ENCODE measurements around the gene GPR25. TPM values are rescaled to one million over a fixed set of nuclear protein-coding genes. Genes with fewer than 3 reads are reported as not detected.
"Not testable (repeated sequence)": the region's sequence is repeated elsewhere in the genome, so short reads cannot be mapped to it uniquely, and the experiment has no call there.

GPR25 gene
- polyA plus RNA-seq, 1 experiment: not detected

DNA sequence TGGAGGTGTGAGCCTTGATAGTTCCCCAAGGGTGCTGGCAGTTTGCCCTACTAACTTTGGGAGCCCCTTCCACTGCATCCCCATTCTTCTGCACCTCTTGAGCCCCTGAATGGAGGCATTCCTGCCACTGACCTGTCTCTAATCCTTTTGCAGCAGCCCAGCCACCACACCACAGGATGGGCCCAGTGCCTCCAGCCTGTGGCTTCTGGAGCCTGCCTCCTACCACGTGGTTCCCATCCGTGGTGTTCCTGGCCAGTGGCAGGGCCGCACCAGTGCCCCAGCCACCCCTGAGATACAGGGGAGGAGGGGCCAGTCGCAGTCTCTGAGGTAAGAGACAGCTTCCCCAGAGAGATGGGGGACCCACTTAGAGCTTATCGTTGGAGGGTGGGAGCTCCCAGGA lies 36.3 kb downstream of the GPR25 start:
- TF ChIP-seq, protein P1, sequence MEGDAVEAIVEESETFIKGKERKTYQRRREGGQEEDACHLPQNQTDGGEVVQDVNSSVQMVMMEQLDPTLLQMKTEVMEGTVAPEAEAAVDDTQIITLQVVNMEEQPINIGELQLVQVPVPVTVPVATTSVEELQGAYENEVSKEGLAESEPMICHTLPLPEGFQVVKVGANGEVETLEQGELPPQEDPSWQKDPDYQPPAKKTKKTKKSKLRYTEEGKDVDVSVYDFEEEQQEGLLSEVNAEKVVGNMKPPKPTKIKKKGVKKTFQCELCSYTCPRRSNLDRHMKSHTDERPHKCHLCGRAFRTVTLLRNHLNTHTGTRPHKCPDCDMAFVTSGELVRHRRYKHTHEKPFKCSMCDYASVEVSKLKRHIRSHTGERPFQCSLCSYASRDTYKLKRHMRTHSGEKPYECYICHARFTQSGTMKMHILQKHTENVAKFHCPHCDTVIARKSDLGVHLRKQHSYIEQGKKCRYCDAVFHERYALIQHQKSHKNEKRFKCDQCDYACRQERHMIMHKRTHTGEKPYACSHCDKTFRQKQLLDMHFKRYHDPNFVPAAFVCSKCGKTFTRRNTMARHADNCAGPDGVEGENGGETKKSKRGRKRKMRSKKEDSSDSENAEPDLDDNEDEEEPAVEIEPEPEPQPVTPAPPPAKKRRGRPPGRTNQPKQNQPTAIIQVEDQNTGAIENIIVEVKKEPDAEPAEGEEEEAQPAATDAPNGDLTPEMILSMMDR (IDR thresholded peaks at IDR 0.05; ENCODE audit: low read depth, low read length): no peak

DNA sequence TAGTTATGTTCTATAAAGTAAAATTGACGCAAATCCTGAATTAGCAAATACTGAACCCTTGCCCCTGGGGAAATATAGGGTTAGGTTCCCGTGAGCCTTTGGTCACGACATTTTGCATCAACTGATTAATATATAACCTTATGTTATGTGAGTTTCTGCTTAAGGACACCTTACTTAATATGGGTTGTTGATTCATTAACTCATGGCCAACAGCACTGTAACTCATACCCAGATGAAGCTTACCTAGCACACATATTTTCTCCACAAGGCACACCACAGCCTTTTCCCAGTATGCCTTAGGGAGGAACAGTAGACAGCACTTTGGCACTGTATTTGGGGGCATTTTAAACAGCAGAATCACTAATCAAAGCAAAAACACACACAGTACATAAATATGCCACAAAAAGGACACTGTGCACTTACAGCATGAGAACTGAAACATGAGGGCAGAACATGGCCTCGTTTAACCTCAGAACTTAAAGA lies 37.0 kb downstream of the GPR25 start:
- Histone ChIP-seq H3K9me3 (ENCODE audit: control insufficient read depth, insufficient read depth, low read length) (no peaks in the 10 kb centered on the region), H3K4me3 (ENCODE audit: low read depth, low read length) (no peak overlapping the region), H3K27ac (ENCODE audit: low read depth, low read length) (no peak overlapping the region), H3K27me3 (ENCODE audit: control insufficient read depth, insufficient read depth, low read length) (peaks cover 17% of the 10 kb centered on the region)
- DNase-seq (ENCODE audit: low read depth, low spot score): no peak
- TF ChIP-seq, protein P1 (IDR thresholded peaks at IDR 0.05; ENCODE audit: low read depth, low read length): no peak
- ChIA-PET CTCF (no interaction called here), POLR2A (no interaction called here)

More for the DNA sequence above, 36.3 kb downstream of the GPR25 start:
- Histone ChIP-seq H3K9me3 (ENCODE audit: control insufficient read depth, insufficient read depth, low read length) (no peaks in the 10 kb centered on the region), H3K27me3 (ENCODE audit: control insufficient read depth, insufficient read depth, low read length) (peaks cover 19% of the 10 kb centered on the region), H3K4me3 (ENCODE audit: low read depth, low read length) (no peak overlapping the region), H3K27ac (ENCODE audit: low read depth, low read length) (no peak overlapping the region)
- DNase-seq (ENCODE audit: low read depth, low spot score): no peak
- ChIA-PET CTCF (no interaction called here), POLR2A (no interaction called here)

DNA sequence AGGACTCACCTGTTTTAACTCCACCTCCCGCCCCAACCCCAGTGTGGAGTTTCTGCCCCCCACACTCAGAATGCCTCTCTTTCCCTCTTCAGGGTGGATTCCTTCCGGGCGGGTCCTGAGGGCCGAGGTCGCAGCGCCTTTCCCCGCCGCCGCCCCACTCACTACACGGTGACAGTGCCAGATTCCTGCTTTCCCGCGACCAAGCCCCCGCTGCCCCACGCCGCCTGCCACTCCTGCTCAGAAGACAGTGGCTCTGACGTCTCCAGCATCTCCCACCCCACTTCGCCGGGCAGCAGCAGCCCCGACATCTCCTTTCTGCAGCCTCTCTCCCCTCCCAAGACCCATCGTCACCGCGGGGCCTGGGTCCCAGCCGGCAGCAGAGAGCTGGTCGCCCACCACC lies 38.6 kb downstream of the GPR25 start:
- DNase-seq (ENCODE audit: low read depth, low spot score): no peak
- CTCF ChIA-PET: no interaction called here
- peaks cover 21% of the 10 kb centered on the region for H3K27me3 ChIP-seq (ENCODE audit: control insufficient read depth, insufficient read depth, low read length)
- no peak overlapping the region for H3K27ac ChIP-seq (ENCODE audit: low read depth, low read length)
- POLR2A ChIA-PET: no interaction called here
- H3K4me3 ChIP-seq (ENCODE audit: low read depth, low read length): no peak overlapping the region
- TF ChIP-seq, protein P1 (IDR thresholded peaks at IDR 0.05; ENCODE audit: low read depth, low read length): no peak
- H3K9me3 ChIP-seq (ENCODE audit: control insufficient read depth, insufficient read depth, low read length): no peaks in the 10 kb centered on the region; the same call in 1 of the 2 replicates

DNA sequence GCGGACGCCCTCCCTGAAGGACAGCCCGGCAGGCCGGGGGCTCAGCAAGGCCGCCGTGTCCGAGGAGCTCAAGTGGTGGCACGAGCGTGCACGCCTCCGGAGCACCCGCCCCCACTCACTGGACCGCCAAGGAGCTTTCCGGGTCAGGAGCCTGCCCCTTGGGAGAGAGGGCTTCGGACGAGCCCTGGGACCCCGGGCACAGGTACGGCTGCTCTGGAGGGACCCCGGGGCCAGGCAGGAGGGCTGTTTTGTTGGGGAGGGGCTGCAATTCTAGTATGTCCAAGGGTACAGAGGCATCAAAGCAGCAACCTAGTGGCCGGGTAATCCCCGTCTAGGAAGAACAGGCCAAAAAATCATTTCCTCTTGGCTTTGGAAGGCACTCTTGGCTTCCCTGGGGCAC lies 39.2 kb downstream of the GPR25 start:
- peaks cover 22% of the 10 kb centered on the region for H3K27me3 ChIP-seq (ENCODE audit: control insufficient read depth, insufficient read depth, low read length)
- DNase-seq (ENCODE audit: low read depth, low spot score); CTCF ChIA-PET; H3K27ac ChIP-seq (ENCODE audit: low read depth, low read length); H3K4me3 ChIP-seq (ENCODE audit: low read depth, low read length); POLR2A ChIA-PET; H3K9me3 ChIP-seq (ENCODE audit: control insufficient read depth, insufficient read depth, low read length): not testable (repeated sequence)

DNA sequence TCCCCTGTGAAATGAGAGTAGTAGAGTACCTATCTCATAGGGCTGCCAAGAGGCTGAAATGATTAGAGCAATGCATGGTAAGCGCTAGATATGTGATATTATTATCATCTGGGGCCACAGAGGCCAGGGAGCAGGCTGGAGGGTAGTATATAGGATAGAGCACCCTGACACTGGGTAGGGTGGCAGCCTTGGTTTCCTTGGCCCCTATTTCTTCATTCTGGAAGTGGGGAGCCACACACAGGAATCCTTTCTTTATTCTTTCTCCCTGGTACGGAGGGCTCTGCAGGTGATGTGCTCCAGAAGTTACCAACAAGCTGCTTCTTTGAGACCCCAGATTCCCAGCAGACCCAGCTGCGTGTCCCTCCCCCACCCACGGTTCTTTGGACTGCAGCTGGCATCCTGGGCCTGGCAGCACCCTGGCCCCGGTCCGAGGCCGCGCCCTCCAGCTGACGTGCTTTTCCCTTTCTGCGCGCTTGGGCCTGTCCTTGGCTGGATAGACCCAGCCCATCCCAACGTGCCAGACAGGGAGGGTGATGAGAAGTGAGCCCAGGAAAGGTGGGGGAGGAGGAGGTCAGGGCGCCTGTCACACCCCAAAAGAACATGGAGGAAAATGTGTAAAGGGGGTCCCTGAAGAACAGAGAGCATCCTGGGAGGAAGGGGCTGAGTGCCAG lies 40.1 kb downstream of the GPR25 start:
- POLR2A ChIA-PET: no interaction called here

More for the DNA sequence above, 40.1 kb downstream of the GPR25 start:
- H3K27me3 ChIP-seq (ENCODE audit: control insufficient read depth, insufficient read depth, low read length): peaks cover 25% of the 10 kb centered on the region
- CTCF ChIA-PET: no interaction called here
- H3K27ac ChIP-seq (ENCODE audit: low read depth, low read length): no peak overlapping the region
- no peak for DNase-seq (ENCODE audit: low read depth, low spot score)
- no peak overlapping the region for H3K4me3 ChIP-seq (ENCODE audit: low read depth, low read length)
- TF ChIP-seq, protein P1 (IDR thresholded peaks at IDR 0.05; ENCODE audit: low read depth, low read length): no peak
- no peaks in the 10 kb centered on the region; the same call in 1 of the 2 replicates for H3K9me3 ChIP-seq (ENCODE audit: control insufficient read depth, insufficient read depth, low read length)

Data from AG04450 (cell line).